Esophagus squamous epithelium (tissue), 4 donors: ENCODE measurements around the gene ADAMTS9.

Experiments used
- CTCF ChIP-seq, 6 experiments: fragments of 450-650 bp in 4 of 6; fragments of 200-600 bp in 2 of 6; sonication (generic) in 2 of 6; IDR thresholded peaks; one replicate each; pipeline ENCODE4 v1.5.1; 2016 to 2019; ENCODE audit warnings: antibody characterized with exemption in 6 of 6, mild to moderate bottlenecking in 4 of 6, moderate library complexity in 4 of 6
- POLR2A ChIP-seq, 4 donors: fragments of 450-650 bp; IDR thresholded peaks; one replicate each; pipeline ENCODE4 v1.6.1; 2017; ENCODE audit warnings: antibody characterized with exemption in 4 of 4, mild to moderate bottlenecking in 4 of 4, moderate library complexity in 3 of 4

GRCh38 chr3:64495781-64496334, 191.9 kb downstream of the ADAMTS9 start:
- no peak for TF ChIP-seq CTCF (IDR thresholded peaks at IDR 0.05)
- TF ChIP-seq POLR2A (IDR thresholded peaks at IDR 0.05), result no peak
